Dermis microvascular lymphatic vessel endothelial cell (primary cell): ENCODE measurements around the gene HLA-DMA. TPM values are rescaled to one million over a fixed set of nuclear protein-coding genes. Genes with fewer than 3 reads are reported as not detected.
A peak's percentile ranks its signal among the peaks of the same experiment; 100 is the strongest.
"Not testable (repeated sequence)": the region's sequence is repeated elsewhere in the genome, so short reads cannot be mapped to it uniquely, and the experiment has no call there.

Source experiments
- DNase-seq, 2 donors: peaks; one replicate each; pipeline versions ENCODE4 v3.0.0 to v3.0.0-alpha.2; 2010; ENCODE audit warnings: low read depth in 2 of 2
- total RNA-seq: library from RNA; depleted of rRNA; stranded (reverse); fragments of >200 nt; gene quantifications from 2 replicates; pipeline ENCODE4 v1.2.1, GENCODE V29; 2014

The HLA-DMA gene
- total RNA-seq, 1 donor from 2014 or later: 1.2 TPM

DNA sequence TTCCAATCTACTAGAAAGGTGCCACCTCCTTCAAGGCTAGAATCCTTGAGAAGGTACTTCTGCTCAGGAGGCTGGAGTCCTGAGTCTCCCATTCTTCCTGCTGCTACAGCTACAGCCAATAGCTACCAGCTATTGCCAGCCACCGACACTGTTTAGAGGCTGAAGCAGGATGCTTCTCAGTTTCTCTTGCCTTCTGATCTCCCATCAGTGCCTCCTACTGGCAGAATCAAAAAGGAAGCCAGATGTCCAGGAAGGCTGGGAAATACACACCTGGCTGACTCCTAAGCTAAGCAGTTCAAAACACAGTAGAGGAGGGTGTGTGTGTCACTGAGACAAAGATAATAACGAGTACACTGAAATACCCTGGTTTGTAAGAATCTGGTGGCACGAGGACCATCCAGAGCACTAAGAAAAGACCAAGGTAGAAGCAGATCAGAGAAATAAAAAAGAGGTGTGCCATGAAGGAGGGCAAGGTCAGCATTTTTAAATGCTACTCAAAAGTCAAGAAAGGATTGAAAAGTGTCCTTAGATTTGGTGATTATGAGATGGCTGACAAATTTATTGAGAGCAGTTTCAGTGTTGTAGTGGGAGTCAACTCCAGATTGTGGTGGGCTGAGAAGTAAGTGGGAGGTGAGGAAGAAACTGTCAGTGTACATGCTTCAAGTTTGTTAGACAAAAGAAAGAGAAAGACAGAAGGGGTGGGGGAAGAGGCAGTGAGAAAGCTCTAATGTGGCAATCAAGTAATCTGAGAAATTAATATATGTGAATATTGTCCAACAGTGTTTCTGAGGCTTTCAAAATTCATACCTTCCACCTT, 2.3 kb upstream of the HLA-DMA start:
- DNase-seq: peak in 1 of 2 donors; percentile 25

DNA sequence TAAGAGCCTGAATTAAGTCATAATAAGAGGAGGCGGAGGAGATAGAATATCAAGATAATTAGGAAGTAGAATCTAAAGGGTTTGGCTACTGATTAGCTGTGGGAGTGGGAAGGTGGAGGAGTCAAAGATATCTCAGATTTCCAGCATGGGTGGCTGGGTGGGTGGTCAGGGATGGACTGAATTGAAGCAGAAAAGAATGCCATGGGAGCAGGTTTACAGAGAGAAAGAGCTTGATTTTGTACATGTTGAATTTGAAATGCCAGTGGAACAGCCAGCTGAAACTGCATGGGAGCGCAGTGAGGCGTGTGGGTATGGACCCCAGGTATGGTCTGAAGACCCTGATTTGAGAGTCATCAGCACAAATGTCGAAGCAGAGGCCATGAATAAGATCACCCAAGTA, 1.4 kb upstream of the HLA-DMA start:
- DNase-seq: no peak

DNA sequence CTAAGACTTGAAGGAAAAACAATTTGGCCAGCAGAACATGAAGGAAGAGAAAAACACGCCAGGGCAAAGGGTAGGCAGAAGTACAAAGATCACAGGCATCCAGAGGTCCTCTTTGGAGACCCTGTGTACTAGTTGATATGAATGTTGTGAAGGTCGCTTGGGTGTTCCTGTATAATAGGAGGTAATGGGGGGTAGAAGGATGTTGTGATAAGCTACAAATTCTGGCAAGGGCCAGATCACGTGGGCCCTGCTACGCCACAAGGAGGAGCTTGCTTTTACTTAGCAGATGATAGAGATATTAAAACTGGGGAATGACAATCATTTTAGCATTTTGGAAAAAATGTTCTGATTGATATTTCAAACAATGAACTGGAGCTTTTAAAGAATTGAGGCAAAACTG, 878 bp upstream of the HLA-DMA start:
- DNase-seq: no peak

DNA sequence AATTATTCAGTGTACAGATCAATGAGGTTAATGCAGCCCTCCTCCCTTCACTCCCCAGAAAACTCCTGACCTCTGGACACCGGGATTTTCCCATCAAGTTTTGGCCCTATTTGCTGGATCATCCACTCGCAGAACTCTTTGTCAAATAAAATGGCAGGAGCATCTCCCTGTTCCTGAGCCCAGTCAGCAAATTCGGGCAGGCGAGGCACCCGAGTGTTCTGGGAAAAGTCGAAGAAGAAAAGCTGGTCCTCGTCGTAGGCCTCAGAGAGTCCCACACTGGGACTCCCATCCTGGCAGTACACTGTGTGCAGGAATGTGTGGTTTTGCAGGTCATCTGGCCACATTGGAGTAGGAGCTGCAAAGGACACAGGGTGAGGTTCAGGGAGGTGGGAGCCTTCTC, 2.4 kb downstream of the HLA-DMA start:
- DNase-seq: no peak

DNA sequence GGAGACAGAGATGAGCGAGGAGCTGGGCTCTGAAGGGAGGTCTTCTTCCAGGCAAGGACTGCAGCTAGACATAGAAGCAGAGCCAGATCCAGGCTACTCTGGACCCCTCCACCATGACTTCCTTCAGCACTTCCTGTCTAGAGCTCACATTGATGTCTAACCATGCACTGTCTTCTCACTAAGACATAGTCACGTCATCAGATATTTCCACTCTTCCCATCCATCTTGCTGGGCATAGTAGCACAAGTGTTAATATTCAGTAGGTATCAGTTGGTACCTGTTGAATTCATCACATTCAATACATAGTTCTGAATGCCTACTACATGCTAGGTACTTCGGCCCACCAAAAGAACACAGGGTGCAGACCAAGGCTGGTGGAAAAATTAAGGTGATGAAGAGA, 2.9 kb downstream of the HLA-DMA start:
- DNase-seq: no peak

DNA sequence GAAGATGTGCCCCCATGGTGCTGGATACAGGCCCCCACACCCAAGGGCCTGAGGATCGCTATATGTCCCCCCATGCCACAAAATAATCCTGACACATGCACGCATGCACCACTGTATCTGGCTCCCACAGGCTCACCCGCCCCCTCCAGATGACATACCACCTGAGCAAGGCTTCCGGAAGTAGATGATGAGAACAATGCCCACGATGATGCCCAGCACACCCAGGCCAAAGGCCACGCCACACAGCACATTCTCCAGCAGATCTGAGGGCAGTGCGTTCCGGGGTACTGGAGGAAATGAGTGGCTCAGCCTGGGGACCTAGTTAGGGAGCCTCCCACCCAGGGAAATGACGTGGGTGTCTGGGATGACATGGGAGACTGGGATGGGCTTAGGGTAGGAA, 3.8 kb downstream of the HLA-DMA start:
- no peak for DNase-seq

DNA sequence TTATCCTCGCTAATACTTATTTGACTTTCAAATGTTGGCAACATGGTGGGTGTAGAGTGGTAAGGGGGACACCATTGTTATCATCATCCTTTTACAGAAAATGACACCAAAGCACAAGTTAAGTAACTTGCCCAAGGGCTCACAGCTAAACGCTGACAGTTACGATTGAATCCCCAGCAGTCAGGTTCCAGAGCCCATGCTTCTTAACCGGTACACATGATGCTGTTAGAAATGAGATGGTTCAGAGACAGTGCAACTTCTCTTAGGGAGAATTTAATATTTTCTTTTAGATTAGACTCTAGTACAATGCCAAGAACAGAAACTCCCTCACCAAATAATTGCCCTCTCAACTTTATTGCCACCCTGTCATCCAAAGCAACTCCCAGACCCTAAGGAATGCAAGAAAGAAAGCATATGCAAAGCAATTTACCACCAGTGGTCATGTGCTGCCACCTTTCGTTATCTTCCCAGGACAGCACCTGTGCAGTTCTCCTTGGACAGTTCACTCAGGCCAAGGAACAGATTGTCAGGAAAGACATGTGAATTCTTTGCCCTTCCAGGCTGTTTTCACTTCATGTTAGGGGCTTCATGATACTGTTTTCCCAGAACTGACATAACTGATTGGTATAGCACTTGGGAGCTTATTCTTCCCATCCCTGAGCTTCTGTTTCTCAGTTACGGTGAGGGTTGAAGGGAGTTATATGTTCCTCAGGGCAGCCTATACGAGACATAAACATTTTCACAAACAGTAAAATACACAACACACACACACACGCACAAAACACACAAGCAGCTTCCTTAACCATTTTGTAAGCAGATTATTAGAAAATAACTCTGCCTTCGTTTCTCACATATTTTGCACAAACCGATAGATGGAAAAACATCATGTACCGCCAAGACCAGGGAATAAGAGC, 5.1 kb downstream of the HLA-DMA start:
- peak; percentile 20 to 67 for DNase-seq

DNA sequence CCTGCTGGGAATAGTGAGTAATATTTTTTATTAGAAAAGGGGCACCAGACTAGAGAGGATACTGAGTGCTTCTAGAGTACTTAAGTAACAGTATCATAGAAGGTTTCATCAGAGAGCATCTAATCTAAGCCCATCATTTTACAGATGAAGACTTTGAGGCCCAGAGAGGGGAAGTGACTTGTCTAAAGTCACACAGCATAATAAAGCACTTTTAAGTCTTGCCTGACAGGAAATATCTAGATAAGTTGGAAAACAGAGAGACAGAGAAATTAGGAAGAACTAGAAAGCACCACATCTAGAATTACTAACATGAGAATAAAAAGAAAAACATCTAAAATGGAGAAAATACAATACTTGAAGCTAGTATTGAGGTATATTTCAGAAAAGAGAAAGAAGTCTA, 6.0 kb downstream of the HLA-DMA start:
- DNase-seq: no peak

DNA sequence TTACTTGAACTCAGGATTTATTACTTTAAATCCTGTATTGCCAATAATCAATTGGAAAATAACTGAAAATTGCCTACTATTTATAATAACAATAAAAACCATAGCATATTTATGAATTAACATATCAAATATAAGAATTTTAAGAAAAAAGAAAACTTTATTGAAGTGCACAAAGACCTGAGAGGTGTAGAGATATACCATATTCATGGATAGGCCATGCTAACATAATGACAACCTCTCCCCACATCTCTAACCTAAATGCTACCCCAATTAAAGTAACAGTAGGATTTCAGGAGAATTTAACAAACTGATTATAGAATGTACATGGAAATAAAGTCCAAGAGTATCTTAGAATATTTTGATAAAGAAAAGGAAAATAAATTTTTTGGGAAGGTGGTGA, 6.9 kb downstream of the HLA-DMA start:
- no peak for DNase-seq

DNA sequence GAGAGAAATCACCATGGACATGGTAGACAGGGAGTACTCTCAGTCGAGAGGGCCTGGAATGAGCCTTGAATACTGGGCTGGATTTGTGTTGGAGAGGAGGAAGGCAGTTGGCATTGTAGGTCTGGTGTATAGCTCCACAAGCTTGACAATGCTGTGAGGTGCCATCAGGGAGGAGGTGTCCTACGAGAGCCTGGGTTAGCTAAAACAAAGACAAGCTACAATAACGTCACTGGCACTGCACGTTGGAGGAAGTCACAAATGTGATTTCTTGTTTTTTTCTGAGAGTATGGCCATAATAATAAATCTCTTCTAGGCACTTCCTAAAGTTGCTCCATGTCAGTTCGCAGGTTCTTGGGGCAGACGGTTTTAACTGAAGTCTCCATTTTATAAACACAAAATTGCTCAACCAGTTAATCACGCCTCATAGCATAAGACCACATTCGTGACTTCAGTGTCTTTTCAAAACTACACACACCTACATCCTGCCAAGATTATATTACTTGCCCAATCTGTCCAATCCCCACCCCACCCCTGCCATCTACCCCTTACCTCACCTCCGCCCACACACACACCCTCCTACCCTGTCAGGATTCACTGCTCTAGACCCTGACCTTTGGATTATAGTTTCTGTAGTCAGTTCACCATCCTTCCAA, 7.7 kb downstream of the HLA-DMA start:
- no peak for DNase-seq

DNA sequence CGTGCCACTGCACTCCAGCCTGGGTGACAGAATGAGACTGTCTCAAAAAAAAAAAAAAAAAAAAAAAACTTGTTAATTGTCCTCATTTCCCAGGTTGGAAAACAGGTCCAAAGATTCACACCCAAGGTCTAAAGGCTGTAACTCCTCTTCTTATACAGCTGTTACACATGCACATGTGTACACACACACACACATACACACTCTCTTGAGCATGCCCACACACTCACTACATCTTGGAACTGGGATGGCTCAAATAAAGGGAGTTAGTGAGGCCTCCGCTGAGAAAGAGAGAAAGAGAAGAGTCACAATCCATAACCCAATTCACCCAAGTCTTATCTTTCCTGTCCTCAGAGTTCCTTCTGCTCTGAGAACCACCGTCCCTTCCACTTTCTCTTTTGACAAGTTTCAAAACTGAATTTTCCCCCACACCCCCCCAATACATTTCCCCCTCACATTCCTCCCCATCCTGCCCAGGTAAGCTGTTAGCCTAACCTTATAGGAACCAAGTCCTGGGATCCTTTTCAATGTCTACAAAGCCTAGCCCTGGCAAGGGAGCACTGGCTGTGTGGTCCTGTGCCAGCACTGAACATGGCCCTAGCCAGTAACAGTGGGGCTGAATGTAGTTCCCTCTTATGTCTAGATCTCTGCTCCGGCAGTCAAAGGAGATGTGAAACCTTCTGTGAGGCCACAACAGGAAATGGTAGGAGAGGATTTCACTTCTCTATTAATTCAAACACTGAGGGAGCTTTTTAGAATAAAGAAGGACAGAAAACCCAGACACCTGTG, 8.8 kb downstream of the HLA-DMA start:
- no peak for DNase-seq

DNA sequence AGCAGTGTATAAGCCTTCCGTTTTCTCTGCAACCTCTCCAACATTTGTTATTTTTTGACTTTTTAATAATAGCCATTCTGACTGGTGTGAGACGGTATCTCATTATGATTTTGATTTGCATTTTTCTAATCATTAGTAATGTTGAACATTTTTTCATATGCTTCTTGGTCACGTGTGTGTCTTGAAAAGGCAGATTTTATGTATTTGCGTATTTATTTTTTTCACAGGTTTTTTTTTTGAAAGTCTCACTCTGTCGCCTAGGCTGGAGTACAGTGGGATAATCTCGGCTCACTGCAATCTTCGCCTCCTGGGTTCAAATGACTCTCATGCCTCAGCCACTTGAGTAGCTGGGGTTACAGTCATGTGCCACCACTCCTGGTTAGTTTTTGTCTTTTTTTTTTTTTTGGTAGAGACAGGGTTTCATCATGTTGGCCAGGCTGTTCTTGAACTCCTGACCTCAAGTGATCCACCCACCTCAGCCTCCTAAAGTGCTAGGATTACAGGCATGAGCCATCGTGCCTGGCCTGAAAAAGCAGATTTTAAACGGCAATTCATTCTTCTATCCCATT, 10.3 kb downstream of the HLA-DMA start:
- not testable (repeated sequence) for DNase-seq

DNA sequence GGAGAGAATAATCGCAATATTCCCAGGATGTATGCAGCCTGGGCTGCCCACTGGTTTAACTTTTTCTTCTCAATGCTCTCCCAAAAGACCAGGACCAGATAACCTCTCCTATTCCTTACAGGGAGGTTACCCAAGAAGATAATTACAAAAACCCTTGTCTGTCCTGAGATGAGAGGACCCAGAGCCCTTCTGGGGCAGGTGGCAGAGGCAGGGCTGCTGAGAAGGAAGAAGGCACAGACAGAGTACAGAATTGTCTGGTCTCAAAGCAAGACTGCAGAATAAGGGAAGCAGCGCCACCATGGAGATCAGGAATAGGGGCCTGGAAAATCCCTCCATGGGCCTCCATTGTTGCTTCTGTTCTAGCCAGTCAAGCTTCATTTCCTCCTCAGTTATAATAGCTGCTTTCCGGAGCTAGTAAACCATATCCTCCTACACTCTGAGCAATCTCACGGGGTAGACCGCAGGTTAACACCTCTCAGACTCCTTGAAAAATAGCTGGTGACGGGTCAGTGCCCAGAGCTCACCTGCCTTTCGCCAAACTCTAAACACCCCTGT, 11.6 kb downstream of the HLA-DMA start:
- peak in 1 of 2 donors; percentile 54 for DNase-seq

DNA sequence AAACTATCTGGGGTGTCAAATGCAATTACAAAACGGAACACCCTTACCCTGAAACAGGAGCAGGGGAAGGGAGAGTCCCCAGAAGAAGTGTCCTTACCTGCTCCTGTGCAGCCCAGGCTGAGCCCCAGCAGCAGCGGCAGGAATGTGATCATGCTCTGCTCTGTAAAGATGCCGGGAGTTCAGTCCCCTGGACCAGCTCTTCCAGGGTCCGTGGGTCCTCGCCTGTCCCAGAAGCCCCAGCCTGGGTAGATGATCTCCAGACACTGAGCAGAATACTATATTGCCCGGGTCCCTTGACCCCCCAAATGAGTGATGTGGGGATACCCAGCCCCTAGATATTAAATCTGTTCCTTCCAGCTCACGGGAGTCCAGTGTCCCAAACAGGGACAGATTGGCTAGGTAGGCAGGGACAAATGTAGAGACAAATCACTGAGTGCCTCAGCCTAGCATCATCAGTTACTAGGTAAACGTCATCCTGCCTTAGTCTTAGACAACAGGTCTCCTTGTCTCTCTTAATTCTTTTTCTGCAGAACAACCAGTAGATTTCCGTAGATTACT, 12.2 kb downstream of the HLA-DMA start, which contains the start of gene HLA-DMB:
Gene HLA-DMB, minus strand, starts transcription at position 373 of the 558 bp plus-strand sequence. Its CDS starts 221 bp downstream, at position 152.
- DNase-seq: peak; percentile 63 to 81

DNA sequence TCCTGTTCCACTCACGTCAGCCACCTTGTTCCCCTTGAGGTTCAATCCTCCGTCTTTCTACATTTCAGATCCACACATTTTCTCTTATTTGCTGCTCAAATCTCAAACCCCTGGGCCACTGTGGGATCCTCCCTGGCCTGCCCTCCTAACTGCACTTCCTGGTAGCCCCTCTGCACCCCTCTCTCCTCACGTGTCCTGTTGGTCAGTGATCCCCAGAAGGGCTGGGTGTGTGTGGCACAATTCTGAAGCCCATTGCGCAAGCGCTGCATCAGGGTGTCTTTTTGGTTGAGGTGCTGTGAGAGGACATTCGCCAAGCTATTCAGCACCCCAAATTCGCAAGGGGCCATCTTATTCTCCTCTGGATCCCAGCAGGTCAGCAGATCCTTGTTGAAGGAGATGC, 14.4 kb downstream of the HLA-DMA start:
- no peak for DNase-seq

DNA sequence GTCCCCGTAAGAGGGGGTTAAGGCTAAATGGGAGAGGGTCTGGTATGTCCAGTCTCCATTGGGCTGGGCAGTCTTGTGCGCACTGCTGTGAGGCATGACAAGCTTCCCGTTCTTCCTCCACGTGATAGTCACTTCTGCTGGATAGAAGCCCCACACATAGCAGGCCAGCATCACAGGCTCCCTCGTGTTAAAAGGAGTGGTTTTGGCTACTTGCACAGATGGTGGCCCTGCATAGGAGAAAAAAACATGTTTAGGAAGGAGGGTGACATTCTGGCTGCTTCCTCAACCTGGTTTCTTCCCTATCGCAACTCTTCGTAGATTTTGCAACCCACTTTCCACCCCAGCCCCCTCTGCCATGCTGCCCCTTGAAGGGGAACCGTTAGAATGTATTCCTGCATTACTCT, 15.7 kb downstream of the HLA-DMA start:
- DNase-seq: no peak

DNA sequence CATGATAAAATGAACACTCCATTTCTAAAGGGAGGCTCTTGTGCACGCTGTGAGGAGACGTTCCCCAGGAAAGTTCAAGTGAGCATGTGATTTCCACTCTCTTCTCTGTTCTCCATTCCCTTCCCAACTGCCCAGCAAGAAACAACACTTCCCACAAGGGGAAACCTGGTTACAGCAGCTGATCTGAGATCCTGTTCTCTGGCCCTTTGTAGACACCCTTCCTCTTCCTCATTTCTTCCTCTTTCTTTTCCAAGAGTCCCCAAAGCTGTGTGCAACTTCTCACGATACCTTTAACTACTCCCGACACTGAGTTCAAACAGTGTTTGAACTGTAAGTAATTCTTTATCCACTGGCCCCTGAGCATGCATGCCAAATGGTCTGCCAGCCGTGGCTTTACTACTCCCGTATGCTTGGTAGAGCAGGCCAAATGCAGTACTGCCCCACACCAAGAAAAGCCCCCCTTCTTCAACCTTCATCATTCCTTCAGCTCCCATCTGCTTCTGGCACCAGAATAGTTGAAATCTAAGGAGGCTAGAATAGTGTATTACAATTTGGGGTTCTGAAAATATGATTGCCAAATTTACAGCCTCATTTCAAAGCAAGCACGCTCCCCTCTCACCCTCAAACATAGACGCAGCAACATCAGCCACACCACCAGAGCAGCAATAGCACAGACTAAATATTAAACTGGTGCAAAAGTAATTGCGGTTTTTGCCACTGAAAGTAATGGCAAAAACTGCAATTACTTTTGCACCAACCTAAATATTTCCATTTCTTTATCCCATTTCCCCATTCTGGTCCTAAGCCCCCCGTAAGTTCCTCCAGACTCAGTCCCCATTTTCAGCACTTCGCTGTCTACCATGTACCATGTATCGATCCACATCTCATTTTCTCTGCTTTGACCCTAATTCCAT, 16.4 kb downstream of the HLA-DMA start:
- no peak for DNase-seq

DNA sequence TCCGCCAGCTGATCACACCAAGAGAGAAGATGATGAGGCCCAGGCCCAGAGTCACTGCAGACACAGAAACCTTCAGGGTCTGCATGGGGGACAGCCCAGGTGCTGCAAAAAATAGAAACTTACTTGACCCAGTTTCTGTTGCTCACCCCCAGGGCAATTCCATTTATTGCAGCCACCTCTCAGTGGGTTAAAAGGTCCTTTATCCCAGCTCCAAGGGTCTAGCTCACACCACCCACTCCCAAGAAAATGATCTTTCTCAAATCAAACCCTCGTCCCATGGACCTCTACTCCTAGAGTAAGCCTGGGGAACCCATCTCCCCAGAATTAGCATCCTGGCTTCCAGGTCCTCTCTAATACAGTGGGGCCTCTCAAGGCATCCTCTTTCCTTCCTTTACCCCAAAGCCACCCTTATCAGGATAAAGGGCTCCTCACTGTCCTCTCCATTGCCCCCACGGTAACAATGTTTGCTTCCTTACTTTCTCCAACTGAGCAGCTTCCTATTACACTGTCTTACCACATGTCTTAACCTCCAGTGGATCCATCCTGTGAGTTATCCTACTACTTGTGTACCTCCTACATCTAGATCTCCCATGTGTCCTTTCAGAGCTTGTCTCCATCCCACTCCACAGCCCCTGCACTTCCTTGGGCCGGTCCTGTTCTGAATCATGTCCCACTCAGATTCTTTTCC, 17.2 kb downstream of the HLA-DMA start:
- no peak for DNase-seq
